ENCODE results near the gene HOXB8. TPM values are rescaled to one million over a fixed set of nuclear protein-coding genes. Genes with fewer than 3 reads are reported as not detected.
A peak's percentile ranks its signal among the peaks of the same experiment; 100 is the strongest.

Gene HOXB8
- total RNA-seq, 2 experiments from 2014 or later, result not detected

DNA sequence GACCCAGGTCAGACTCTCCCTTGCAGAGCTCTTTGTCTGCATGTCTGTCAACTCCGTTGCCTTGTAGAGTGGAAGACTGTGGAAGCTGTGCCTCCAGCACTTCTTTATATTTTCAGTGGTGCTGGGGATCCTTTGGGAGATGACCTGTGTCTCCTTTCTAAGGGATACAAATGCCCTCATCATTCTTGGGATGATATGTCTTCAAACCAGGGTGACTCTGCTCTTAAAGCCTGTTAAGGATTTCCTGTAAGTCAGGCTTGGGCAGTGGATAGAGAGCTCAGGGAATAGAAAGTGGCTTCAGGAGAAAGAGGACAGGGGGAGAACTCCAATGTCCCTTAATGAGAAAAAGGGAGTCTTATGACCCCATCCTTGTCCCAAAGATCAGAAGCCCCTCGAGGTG lies 26.6 kb downstream of the HOXB8 start:
- Mint-ChIP-seq H3K4me3 (no peak overlapping the region), H3K27me3 (ENCODE audit: low read depth) (peaks cover 93% of the 10 kb centered on the region), H3K27ac (no peak overlapping the region), H3K4me1 (ENCODE audit: low read depth) (peaks cover 26% of the 10 kb centered on the region), H3K9me3 (no peaks in the 10 kb centered on the region), H3K36me3 (ENCODE audit: low read depth) (no peaks in the 10 kb centered on the region)
- no peak for DNase-seq
- CTCF ChIA-PET, result interaction anchor here (0.6 to 3.2 kb wide), 12 partner anchors 25 to 255 kb away, joined by 3 to 14 read pairs (median 4); no protein-coding TSS in a partner anchor
- intact Hi-C loops (cut with micrococcal nuclease), result no loop called here

DNA sequence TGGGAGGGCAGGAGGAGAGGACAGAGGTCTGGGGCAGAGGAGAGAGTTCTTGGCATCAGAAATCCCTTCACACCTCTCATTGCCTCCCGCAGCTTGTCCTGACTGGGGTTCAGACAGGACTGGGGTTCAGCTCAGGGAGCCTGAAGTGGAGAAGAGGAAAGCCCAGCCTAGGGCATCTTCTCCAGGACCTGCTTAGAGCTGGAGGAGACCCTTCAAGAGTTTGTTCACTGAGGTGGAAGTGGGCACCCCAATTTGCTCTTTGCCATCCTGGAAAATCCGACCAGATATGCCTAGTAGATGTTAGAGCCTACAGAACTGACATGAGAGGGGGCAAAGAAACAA lies 27.0 kb downstream of the HOXB8 start:
- Mint-ChIP-seq H3K27me3 (ENCODE audit: low read depth) (peaks cover 92% of the 10 kb centered on the region), H3K4me1 (ENCODE audit: low read depth) (peaks cover 25% of the 10 kb centered on the region), H3K9me3 (no peaks in the 10 kb centered on the region), H3K4me3 (no peak overlapping the region), H3K27ac (no peak overlapping the region), H3K36me3 (ENCODE audit: low read depth) (no peaks in the 10 kb centered on the region)
- CTCF ChIA-PET, result interaction anchor here (0.6 to 3.2 kb wide), 14 partner anchors 13 to 328 kb away, joined by 3 to 14 read pairs (median 5); no protein-coding TSS in a partner anchor
- DNase-seq, result no peak
- intact Hi-C loops (cut with micrococcal nuclease), result no loop called here

DNA sequence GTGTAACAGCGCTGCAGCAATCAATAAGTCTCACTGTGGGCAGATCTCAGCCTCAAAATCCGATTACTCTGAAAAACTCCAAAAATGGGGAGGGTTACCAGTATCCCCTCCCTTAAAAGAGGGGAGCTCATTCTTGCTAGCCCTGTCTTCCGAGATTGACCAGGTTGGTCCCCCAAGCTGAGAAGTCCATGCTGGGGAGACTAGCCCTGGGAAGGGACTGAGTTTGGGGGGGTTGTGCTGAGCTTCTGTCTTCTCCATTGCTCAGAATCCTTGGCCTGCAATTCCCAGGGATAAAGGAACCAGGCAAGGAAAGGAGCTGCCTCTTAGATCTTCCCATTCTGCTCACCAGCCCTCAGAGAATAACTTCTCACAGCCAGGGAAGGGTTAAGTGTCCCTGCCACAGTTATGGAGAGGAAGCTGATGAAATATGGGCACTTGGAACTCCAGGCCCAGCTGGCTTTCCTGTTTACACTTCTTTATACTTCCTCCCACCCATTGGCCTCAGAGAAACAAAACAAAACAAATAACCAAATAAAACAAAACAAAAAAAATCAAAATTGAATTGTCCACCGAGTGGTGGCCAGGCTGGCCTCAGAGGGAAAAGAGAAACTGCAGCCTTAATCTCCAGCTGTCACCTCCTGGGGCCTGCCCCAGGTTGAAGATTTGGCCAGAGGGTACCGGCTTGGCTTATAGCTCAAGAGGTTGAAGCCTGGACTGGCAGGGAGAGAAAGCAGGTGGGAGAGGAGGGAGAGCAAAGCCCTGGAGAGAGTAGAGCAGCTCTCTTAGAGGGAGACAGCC lies 27.6 kb downstream of the HOXB8 start:
- Mint-ChIP-seq H3K36me3 (ENCODE audit: low read depth) (no peaks in the 10 kb centered on the region), H3K27ac (no peak overlapping the region), H3K9me3 (no peaks in the 10 kb centered on the region), H3K27me3 (ENCODE audit: low read depth) (peaks cover 92% of the 10 kb centered on the region), H3K4me3 (no peak overlapping the region), H3K4me1 (ENCODE audit: low read depth) (peaks cover 25% of the 10 kb centered on the region)
- DNase-seq, result no peak
- intact Hi-C loops (cut with micrococcal nuclease), result no loop called here
- CTCF ChIA-PET, result interaction anchor here (0.6 to 3.2 kb wide), 15 partner anchors 14 to 328 kb away, joined by 3 to 14 read pairs (median 5); no protein-coding TSS in a partner anchor

DNA sequence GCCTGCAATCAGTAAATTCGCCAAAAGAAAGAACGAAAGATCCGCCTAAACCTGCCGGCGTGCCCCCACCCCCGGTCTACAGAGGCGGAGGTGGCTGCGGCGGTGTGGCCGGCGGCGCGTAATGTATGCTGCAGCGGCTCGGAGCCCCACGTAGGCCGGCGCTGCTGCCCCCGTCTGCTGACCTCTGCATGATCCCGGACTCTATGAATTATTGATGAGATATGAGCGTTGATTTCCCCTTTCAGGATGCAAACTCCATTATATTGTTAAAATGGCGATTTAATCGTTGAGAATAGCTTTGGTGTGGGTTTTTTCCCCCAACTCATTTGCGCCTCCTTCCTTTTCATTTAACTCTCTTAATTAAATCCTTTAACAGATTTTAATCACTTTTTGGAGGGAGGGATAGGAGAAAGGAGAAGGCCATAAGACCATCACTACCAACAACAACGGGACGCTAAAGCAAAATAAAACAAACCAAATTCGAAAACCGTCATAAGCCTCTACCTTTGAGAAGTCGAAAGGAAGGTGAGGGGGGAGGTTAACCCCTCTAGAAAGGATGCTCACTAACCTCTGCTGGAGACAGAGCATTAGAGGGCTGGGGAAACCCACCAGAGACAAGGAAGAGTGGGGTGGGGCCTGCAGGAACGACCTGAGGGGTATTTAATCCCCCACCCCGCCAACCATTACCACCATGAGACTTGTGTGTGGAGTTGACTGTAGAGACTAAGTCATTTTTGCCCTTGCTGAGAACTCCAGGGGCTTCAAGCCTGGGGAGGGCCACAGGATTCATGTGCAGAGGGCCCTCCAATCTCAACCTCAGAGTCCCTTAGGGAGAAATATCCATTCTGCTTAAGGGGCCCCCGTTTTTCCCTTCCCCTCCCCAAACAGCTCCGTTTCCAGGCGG lies 28.5 kb downstream of the HOXB8 start:
- Mint-ChIP-seq H3K27ac (no peak overlapping the region), H3K4me1 (ENCODE audit: low read depth) (peaks cover 27% of the 10 kb centered on the region), H3K36me3 (ENCODE audit: low read depth) (no peaks in the 10 kb centered on the region), H3K4me3 (peak overlapping the region; percentile 83), H3K27me3 (ENCODE audit: low read depth) (peaks cover 92% of the 10 kb centered on the region), H3K9me3 (no peaks in the 10 kb centered on the region)
- peak; percentile 36 for DNase-seq
- intact Hi-C loops (cut with micrococcal nuclease), result no loop called here
- CTCF ChIA-PET, result interaction anchor here (0.7 to 3.2 kb wide), 9 partner anchors 15 to 327 kb away, joined by 3 to 14 read pairs (median 6); no protein-coding TSS in a partner anchor

DNA sequence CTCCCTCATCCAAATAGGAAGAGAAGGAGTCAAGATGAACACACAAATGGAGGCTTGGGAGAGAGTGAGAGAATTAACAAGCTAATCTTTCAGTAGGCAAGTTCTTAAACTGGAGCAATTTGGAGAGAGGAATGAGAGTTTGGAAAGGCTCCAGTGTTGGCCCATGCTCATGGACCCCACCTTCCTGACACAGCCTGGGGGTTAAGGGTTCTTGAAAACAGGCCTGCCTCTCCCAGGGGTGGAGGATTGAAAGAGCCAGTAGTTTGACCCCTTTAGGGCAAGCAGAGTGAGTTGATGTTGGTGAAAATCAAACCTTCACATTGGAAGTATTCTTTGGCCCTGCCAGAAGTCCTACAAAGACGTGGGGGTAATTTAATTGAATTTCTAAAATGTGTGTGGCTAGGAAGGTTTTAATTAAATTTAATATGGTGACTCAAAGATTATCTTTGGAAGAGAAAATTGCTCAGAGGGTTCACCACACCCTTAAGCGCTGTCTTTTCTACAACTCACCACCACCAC lies 30.8 kb downstream of the HOXB8 start:
- intact Hi-C loops (cut with micrococcal nuclease), result no loop called here
- no peak overlapping the region for H3K4me3 Mint-ChIP-seq
- peaks cover 43% of the 10 kb centered on the region for H3K4me1 Mint-ChIP-seq (ENCODE audit: low read depth)
- DNase-seq, result no peak
- CTCF ChIA-PET, result interaction anchor here (1.0 to 1.6 kb wide), 2 partner anchors 248 to 250 kb away, joined by 5 to 6 read pairs; no protein-coding TSS in a partner anchor
- H3K27ac Mint-ChIP-seq, result no peak overlapping the region
- peaks cover 89% of the 10 kb centered on the region for H3K27me3 Mint-ChIP-seq (ENCODE audit: low read depth)
- no peaks in the 10 kb centered on the region for H3K9me3 Mint-ChIP-seq
- no peaks in the 10 kb centered on the region for H3K36me3 Mint-ChIP-seq (ENCODE audit: low read depth)

DNA sequence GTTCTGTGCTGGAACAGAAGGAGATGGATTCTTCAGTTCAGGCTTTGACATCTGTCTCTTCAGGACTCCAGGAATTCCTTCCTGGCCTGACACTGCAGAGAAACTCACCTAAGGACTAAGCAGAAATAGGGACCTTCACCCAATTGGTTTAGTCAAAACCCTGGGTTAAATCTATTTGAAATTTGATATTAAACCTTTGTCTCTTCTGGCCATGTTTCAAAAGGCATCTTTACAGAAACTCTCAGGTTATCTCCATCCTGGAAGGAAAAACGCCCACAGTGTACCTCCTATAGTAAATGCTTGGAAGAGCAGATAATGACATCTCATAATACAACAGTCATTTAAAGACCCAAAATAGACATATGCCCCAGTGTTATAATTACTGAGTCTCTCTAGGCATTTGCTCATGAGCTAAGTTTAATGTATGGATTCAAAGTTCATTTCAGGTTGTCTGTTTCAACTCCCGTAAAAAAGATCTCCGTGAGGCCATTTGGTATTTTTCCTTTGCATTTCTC lies 31.3 kb downstream of the HOXB8 start:
- CTCF ChIA-PET, result interaction anchor here (0.8 to 1.6 kb wide), 3 partner anchors 247 to 250 kb away, joined by 3 to 6 read pairs (median 5); no protein-coding TSS in a partner anchor
- Mint-ChIP-seq H3K4me1 (ENCODE audit: low read depth) (peaks cover 48% of the 10 kb centered on the region), H3K9me3 (no peaks in the 10 kb centered on the region), H3K4me3 (no peak overlapping the region), H3K27ac (no peak overlapping the region), H3K36me3 (ENCODE audit: low read depth) (no peaks in the 10 kb centered on the region), H3K27me3 (ENCODE audit: low read depth) (peaks cover 89% of the 10 kb centered on the region)
- DNase-seq, result no peak
- intact Hi-C loops (cut with micrococcal nuclease), result no loop called here

DNA sequence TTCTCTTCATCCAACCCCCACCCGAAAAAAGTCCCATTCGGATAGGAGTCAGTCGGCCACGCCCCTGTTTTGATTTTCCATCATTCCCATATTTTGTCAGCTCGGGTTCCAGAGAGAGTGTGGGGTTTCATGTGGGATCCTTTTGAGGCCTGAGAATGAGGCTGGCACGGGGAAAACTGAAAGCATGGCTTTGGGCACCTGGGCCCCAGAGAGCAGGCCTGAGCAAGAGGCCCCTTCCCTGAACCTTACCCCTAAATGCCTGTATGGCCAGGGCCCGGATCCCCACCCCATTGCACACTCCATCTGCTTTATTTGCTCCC lies 32.4 kb downstream of the HOXB8 start:
- H3K4me1 Mint-ChIP-seq (ENCODE audit: low read depth), result peaks cover 50% of the 10 kb centered on the region
- peaks cover 81% of the 10 kb centered on the region for H3K27me3 Mint-ChIP-seq (ENCODE audit: low read depth)

DNA sequence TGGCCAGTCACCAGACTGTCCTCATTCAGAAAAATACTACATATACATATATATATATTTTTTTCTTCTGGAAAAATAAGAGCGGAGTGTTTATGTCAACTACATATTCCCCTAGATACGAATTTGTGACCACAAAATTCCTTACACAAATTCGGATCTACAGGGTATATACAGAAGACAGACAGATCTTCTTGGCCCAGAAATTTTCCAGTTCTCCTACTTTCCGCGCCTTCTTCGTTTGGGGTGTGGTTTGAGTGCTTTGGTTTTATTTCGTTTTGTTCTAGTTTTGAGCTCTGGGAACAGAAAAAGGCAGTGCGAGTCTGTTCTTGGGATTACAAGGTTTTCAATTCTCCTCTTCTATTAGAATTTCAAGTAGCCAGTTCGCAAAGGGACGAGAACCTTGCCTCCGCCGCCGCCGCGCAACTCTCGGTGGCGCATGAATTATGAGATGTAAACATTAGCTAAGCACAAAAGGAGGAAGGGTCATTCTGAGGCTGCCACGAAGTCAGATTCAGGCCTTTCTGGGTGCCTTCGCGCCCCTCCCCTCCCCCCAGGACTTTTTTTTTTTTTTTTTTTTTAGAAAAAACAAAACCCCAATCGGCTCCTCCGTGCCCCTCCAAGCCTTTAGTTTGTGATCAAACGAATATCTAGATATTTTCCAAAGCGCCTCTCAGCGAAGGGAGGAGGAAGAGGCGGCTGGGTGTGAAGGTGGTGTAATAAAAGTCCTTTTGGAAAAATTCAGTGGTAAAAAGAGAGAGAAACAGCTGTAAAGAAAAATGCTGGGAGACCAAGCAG lies 35.1 kb downstream of the HOXB8 start:
- CTCF ChIA-PET, result interaction anchor here (0.7 to 1.0 kb wide), 2 partner anchors 36 to 239 kb away, joined by 3 to 4 read pairs; no protein-coding TSS in a partner anchor
- Mint-ChIP-seq H3K27me3 (ENCODE audit: low read depth) (peaks cover 66% of the 10 kb centered on the region), H3K9me3 (no peaks in the 10 kb centered on the region), H3K27ac (no peak overlapping the region), H3K36me3 (ENCODE audit: low read depth) (no peaks in the 10 kb centered on the region), H3K4me3 (peak overlapping the region; percentile 13), H3K4me1 (ENCODE audit: low read depth) (peaks cover 48% of the 10 kb centered on the region)
- intact Hi-C loops (cut with micrococcal nuclease), result no loop called here
- DNase-seq, result no peak

More for the DNA sequence above, 32.4 kb downstream of the HOXB8 start:
- Mint-ChIP-seq H3K9me3 (no peaks in the 10 kb centered on the region), H3K36me3 (ENCODE audit: low read depth) (no peaks in the 10 kb centered on the region), H3K4me3 (peak overlapping the region; percentile 46), H3K27ac (no peak overlapping the region)
- no peak for DNase-seq
- CTCF ChIA-PET, result interaction anchor here (0.7 to 1.2 kb wide), 6 partner anchors 12 to 527 kb away, joined by 3 read pairs; no protein-coding TSS in a partner anchor
- intact Hi-C loops (cut with micrococcal nuclease), result no loop called here

DNA sequence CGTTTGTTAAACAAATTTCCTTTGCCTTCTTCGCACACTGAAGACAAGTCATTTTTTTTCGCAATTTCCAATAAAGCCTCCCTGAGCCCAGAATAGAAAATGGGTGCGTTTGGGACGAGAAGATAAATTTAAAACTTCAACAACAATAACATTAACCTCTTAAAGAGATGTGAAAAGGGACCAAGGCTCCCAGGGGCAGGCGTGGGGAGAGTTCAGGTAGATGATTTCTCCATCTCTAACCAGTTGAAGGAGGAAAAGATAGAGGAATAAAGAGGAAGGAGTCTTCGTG lies 35.7 kb downstream of the HOXB8 start:
- H3K27ac Mint-ChIP-seq, result no peak overlapping the region
- intact Hi-C loops (cut with micrococcal nuclease), result no loop called here
- H3K36me3 Mint-ChIP-seq (ENCODE audit: low read depth), result no peaks in the 10 kb centered on the region
- peak overlapping the region; percentile 87 for H3K4me3 Mint-ChIP-seq
- H3K27me3 Mint-ChIP-seq (ENCODE audit: low read depth), result peaks cover 64% of the 10 kb centered on the region
- H3K9me3 Mint-ChIP-seq, result no peaks in the 10 kb centered on the region
- H3K4me1 Mint-ChIP-seq (ENCODE audit: low read depth), result peaks cover 46% of the 10 kb centered on the region
- no peak for DNase-seq
- CTCF ChIA-PET, result interaction anchor here (1.0 kb wide), 1 partner anchor 14 kb away, joined by 3 read pairs; the partner anchor contains the start of gene HOXB5

DNA sequence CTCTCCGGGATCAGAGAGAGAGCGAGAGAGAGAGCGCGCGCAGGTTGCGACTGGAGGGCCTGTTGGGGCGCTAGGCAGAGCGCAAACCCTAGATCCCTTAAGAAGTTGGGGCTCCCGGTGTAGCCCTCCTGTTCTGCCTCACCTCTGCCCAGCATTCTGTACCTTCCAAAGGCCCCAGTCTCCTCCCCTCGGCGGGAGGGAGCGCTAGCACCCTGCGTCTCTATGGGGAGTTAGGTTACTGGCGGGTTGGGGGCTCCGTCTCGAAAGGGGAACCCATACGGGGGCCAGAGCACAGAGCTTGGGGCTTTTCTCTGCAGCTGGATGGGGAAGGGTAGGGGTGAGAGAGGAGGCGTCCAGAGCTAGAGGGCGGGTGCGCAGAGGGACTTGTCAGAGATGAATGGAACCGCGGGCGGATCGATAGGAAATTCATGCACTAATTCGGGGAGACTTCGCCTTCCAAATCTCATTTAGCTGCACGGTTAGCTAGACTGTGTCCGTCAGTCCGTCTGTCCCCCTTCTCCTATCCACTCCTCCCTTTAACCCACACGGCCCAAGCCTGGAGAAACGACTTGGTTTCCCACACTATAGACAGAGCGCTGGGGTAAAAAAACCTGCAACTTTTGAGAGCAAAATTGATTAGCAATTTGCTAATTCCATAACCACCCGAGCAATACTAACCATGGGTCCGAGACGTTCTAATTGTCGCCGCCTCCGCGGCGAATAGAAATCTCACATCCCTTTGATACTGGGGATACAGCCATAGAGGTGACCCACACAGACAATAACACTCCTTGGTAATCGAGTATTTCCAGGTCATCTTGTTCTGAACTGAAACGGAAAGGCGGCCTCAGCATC lies 36.2 kb downstream of the HOXB8 start:
- CTCF ChIA-PET, result interaction anchor here (0.9 to 1.0 kb wide), 3 partner anchors 14 to 88 kb away, joined by 3 to 5 read pairs (median 4); partner anchors contain the start of gene HOXB5
- H3K4me1 Mint-ChIP-seq (ENCODE audit: low read depth), result peaks cover 46% of the 10 kb centered on the region
- no peaks in the 10 kb centered on the region for H3K36me3 Mint-ChIP-seq (ENCODE audit: low read depth)
- H3K27ac Mint-ChIP-seq, result peak overlapping the region; percentile 66
- peak; percentile 31 for DNase-seq
- intact Hi-C loops (cut with micrococcal nuclease), result loop anchor here (1.0 kb wide), 1 partner anchor 36 kb away; no protein-coding TSS in a partner anchor
- peak overlapping the region; percentile 87 for H3K4me3 Mint-ChIP-seq
- H3K9me3 Mint-ChIP-seq, result no peaks in the 10 kb centered on the region
- peaks cover 58% of the 10 kb centered on the region for H3K27me3 Mint-ChIP-seq (ENCODE audit: low read depth)

Measured in activated naive CD4-positive, alpha-beta T cell treated with anti-CD3 and anti-CD28 coated beads for 36 hours (primary cell).